MG63 (cell line): ENCODE measurements around the gene BAD. TPM values are rescaled to one million over a fixed set of nuclear protein-coding genes. Genes with fewer than 3 reads are reported as not detected.
"Not testable (repeated sequence)": the region's sequence is repeated elsewhere in the genome, so short reads cannot be mapped to it uniquely, and the experiment has no call there.

ENCODE experiments used
- DNase-seq: peaks from one replicate; pipeline ENCODE4 v3.0.0-alpha.2; 2020
- H3K27me3 ChIP-seq: fragments of 250-450 bp; sonication (Bioruptor Pico); 2 replicates; pipeline ENCODE4 v1.5.1; 2020; ENCODE audit warnings: mild to moderate bottlenecking, moderate library complexity
- H3K36me3 ChIP-seq: fragments of 250-450 bp; sonication (Bioruptor Pico); 2 replicates; pipeline ENCODE4 v1.5.1; 2020; ENCODE audit warnings: mild to moderate bottlenecking, moderate library complexity
- H3K4me3 ChIP-seq: fragments of 250-450 bp; sonication (Bioruptor Pico); 2 replicates; pipeline ENCODE4 v1.5.1; 2020; ENCODE audit warnings: mild to moderate bottlenecking, moderate library complexity
- H3K9me3 ChIP-seq: fragments of 250-450 bp; sonication (Bioruptor Pico); 2 replicates; pipeline ENCODE4 v1.5.1; 2020; ENCODE audit warnings: mild to moderate bottlenecking, moderate library complexity
- total RNA-seq: library from RNA; depleted of rRNA; stranded (reverse); fragments of >200 nt; shearing (Covaris generic); gene quantifications from 2 replicates; pipeline ENCODE4 v1.2.3, GENCODE V29; 2014; ENCODE audit warnings: low replicate concordance

The BAD gene
- total RNA-seq, 1 experiment from 2014 or later = 166 TPM

- not testable (repeated sequence) for H3K9me3 ChIP-seq, DNase-seq, H3K27me3 ChIP-seq
- H3K36me3 ChIP-seq = peaks cover 38% of the 10 kb centered on the region
- H3K4me3 ChIP-seq = peak overlapping the region; percentile 95
Measured at GRCh38 chr11:64246621-64246870, 37.9 kb downstream of the BAD start.

- no peaks in the 10 kb centered on the region for H3K27me3 ChIP-seq
- DNase-seq = peak; percentile 98
- H3K36me3 ChIP-seq = peaks cover 39% of the 10 kb centered on the region
- H3K4me3 ChIP-seq = peak overlapping the region; percentile 95
- no peaks in the 10 kb centered on the region for H3K9me3 ChIP-seq
Measured at GRCh38 chr11:64245797-64246620, 38.5 kb downstream of the BAD start.

- H3K36me3 ChIP-seq = peaks cover 39% of the 10 kb centered on the region
- H3K9me3 ChIP-seq = no peaks in the 10 kb centered on the region
- no peaks in the 10 kb centered on the region for H3K27me3 ChIP-seq
- peak overlapping the region; percentile 95 for H3K4me3 ChIP-seq
- DNase-seq = peak; percentile 71
Measured at GRCh38 chr11:64245401-64245796, 39.1 kb downstream of the BAD start.

GRCh38 chr11:64244966-64245365 is 39.5 kb downstream of the BAD start:
- H3K36me3 ChIP-seq = peaks cover 39% of the 10 kb centered on the region
- no peak for DNase-seq
- H3K9me3 ChIP-seq = no peaks in the 10 kb centered on the region
- no peaks in the 10 kb centered on the region for H3K27me3 ChIP-seq
- H3K4me3 ChIP-seq = peak overlapping the region; percentile 95

- H3K4me3 ChIP-seq = no peak overlapping the region
- DNase-seq = no peak
- peaks cover 39% of the 10 kb centered on the region for H3K36me3 ChIP-seq
Measured at GRCh38 chr11:64244107-64244506, 40.4 kb downstream of the BAD start.

GRCh38 chr11:64243236-64243854 is 41.1 kb downstream of the BAD start:
- Histone ChIP-seq H3K4me3 (no peak overlapping the region), H3K27me3 (no peaks in the 10 kb centered on the region), H3K9me3 (no peaks in the 10 kb centered on the region), H3K36me3 (peaks cover 41% of the 10 kb centered on the region)
- no peak for DNase-seq

More at GRCh38 chr11:64244107-64244506, 40.4 kb downstream of the BAD start:
- H3K9me3 ChIP-seq = no peaks in the 10 kb centered on the region
- no peaks in the 10 kb centered on the region for H3K27me3 ChIP-seq

GRCh38 chr11:64241491-64242374 is 42.7 kb downstream of the BAD start:
- Histone ChIP-seq H3K4me3 (peak overlapping the region; percentile 84), H3K27me3 (no peaks in the 10 kb centered on the region), H3K36me3 (peaks cover 41% of the 10 kb centered on the region), H3K9me3 (no peaks in the 10 kb centered on the region)
- DNase-seq = peak; percentile 69

- Histone ChIP-seq H3K36me3 (peaks cover 39% of the 10 kb centered on the region), H3K27me3 (no peaks in the 10 kb centered on the region)
- DNase-seq = peak; percentile 97
Measured at GRCh38 chr11:64241241-64241490, 43.3 kb downstream of the BAD start.

GRCh38 chr11:64240435-64241240 is 43.8 kb downstream of the BAD start, which contains the start of gene FKBP2:
Gene FKBP2, plus strand, starts transcription at chr11:64241095. Its CDS starts 1,293 bp downstream, at chr11:64242388.
- Histone ChIP-seq H3K9me3 (no peaks in the 10 kb centered on the region), H3K27me3 (no peaks in the 10 kb centered on the region), H3K36me3 (peaks cover 35% of the 10 kb centered on the region), H3K4me3 (peak within 1 kb of the TSS; percentile 84)
- DNase-seq = peak; percentile 95

More at GRCh38 chr11:64241241-64241490, 43.3 kb downstream of the BAD start:
- H3K4me3 ChIP-seq = peak overlapping the region; percentile 84
- H3K9me3 ChIP-seq = no peaks in the 10 kb centered on the region

- Histone ChIP-seq H3K36me3 (peaks cover 27% of the 10 kb centered on the region), H3K4me3 (peak overlapping the region; percentile 84), H3K27me3 (no peaks in the 10 kb centered on the region), H3K9me3 (no peaks in the 10 kb centered on the region)
- DNase-seq = no peak
Measured at GRCh38 chr11:64239662-64240434, 44.6 kb downstream of the BAD start.

GRCh38 chr11:64238999-64239398 is 45.5 kb downstream of the BAD start:
- H3K27me3 ChIP-seq = no peaks in the 10 kb centered on the region
- H3K4me3 ChIP-seq = no peak overlapping the region
- peaks cover 22% of the 10 kb centered on the region for H3K36me3 ChIP-seq
- DNase-seq = no peak
- H3K9me3 ChIP-seq = no peaks in the 10 kb centered on the region

GRCh38 chr11:64238076-64238475 is 46.4 kb downstream of the BAD start:
- no peaks in the 10 kb centered on the region for H3K9me3 ChIP-seq
- H3K4me3 ChIP-seq = no peak overlapping the region
- DNase-seq = no peak
- peaks cover 12% of the 10 kb centered on the region for H3K36me3 ChIP-seq
- no peaks in the 10 kb centered on the region for H3K27me3 ChIP-seq

GRCh38 chr11:64237484-64237951 is 46.9 kb downstream of the BAD start:
- peaks cover 7% of the 10 kb centered on the region for H3K36me3 ChIP-seq
- no peak overlapping the region for H3K4me3 ChIP-seq
- H3K9me3 ChIP-seq = no peaks in the 10 kb centered on the region
- no peaks in the 10 kb centered on the region for H3K27me3 ChIP-seq
- no peak for DNase-seq

GRCh38 chr11:64235437-64236161 is 48.9 kb downstream of the BAD start:
- DNase-seq = no peak
- Histone ChIP-seq H3K4me3 (peak overlapping the region; percentile 54), H3K36me3 (peaks cover 2% of the 10 kb centered on the region; the same call in 1 of the 2 replicates), H3K9me3 (no peaks in the 10 kb centered on the region), H3K27me3 (no peaks in the 10 kb centered on the region)
